HG02981 (cell line): ENCODE measurements around the gene ACP7.
"Not testable (repeated sequence)": the region's sequence is repeated elsewhere in the genome, so short reads cannot be mapped to it uniquely, and the experiment has no call there.

Experiments used
- ATAC-seq: cut with Tn5 transposase; IDR thresholded peaks from one replicate; pipeline ENCODE4 v1.9.1; 2021; ENCODE audit warnings: mild to moderate bottlenecking, moderate library complexity; ENCODE audit not compliant: unreplicated experiment

The ACP7 gene

GRCh38 chr19:39077323-39077722 is 6.8 kb upstream of the ACP7 start:
- no peak for ATAC-seq

DNA sequence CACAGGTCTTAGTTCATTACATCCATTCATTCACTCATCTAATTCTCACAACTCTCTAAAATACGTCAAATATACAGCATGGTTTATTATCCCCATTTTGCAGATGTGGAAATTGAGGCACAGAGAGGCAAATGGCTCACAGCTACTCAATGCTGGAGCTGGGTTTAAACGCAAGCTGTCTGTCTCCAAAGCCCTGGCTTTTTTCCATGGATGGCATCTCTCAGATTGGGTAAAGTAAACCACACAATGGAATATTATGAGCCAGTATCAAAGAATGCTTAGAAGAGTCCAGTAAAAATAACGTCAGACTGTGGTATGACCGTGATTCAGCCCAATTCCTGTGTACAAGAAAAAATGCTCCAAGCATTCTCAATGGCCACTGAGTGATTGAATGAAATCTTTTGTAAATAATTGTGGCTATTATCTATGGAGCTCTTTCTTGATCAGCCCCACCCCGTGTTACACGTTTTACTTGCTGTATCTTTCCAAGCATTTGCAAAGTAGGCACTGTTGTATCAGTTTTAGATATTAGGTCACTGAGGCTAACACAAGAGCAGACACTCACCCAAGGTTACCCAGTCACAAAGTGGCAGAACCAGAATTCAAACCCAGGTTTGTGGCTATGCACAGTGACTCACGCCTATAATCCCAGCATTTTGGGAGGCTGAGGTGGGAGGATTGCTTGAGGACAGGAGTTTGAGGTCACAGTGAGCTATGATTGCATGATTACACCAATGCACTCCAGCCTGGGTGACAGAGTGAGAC is 5.5 kb upstream of the ACP7 start:
- no peak for ATAC-seq

DNA sequence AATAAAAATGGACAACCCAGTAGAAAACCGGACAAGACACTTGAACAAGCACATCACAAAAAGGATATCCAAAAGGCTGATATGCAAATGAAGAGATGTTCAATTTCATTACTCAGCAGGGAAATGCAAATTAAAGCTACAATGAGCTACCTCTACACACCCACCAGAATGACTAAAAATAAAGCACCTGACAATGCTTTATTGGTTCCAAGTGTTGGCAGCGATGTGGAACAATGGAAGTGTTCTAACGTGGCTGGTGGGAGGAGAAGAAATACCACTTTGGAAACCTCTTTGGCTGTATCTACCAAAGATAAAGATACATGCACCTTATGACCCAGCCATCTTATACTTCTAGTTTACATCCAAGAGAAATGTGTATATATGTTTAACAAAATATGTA is 3.7 kb upstream of the ACP7 start:
- ATAC-seq: no peak

DNA sequence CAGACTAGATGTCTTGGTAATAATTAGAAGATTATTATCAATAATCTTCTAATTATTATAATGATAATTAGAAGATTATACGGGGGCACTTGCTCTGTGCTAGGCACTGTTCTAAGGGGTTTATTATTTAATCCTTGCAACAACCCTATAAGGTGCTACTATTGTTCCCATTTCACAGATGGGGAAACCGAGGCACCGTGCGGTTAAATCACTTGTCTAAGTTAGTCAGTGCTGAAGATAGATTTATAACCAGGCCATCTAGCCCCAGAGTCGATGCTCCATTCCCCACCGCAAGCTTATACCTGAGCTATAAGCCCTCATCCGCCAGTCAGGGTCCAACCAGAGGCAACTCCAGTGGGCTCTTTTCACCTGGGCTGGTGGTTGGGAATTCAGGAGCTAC is 2.0 kb upstream of the ACP7 start:
- no peak for ATAC-seq

GRCh38 chr19:39082745-39083598 is 1.2 kb upstream of the ACP7 start:
- ATAC-seq: no peak

GRCh38 chr19:39083599-39083982 is 577 bp upstream of the ACP7 start:
- ATAC-seq: no peak

GRCh38 chr19:39084732-39085080 is 538 bp downstream of the ACP7 start:
- ATAC-seq: no peak

DNA sequence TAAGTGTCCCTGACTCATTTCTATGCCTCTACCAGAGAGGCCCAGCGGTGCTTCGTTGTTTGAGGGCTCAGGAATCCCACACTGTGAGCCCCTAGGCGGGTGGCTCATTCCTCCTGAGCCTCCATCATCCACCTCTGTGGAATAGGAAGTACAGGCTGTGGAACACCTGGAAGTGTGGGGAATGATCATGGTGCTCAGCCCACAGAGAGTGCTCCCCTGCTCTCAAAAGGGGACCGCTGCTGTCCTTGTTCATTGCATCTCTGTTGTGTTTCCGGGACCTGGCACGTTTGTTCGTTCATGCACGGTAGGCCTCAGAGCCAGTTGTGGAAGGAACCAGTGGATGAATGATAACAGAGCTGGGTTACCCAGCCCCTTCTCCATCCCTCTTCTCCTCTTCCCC is 1.2 kb downstream of the ACP7 start:
- no peak for ATAC-seq

DNA sequence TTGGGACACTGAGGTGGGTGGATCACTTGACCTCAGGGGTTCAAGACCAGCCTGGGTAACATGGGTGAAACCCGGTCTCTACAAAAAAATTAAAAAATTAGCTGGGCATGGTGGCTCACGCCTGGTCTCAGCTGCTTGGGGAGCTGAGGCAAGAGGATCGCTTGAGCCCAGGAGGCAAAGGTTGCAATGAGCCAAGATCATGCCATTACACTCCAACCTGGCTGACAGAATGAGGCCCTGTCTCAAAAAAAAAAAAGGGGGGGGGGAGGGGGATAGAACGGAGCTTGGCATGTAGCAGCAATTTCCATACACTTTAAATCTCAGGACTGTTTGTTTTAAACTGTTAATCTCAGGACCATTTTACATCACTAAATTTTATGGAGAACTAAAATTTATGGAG is 2.2 kb downstream of the ACP7 start:
- no peak for ATAC-seq

- no peak for ATAC-seq
Observed at GRCh38 chr19:39087907-39088686, 3.9 kb downstream of the ACP7 start.

GRCh38 chr19:39090016-39090415 is 5.8 kb downstream of the ACP7 start:
- not testable (repeated sequence) for ATAC-seq

DNA sequence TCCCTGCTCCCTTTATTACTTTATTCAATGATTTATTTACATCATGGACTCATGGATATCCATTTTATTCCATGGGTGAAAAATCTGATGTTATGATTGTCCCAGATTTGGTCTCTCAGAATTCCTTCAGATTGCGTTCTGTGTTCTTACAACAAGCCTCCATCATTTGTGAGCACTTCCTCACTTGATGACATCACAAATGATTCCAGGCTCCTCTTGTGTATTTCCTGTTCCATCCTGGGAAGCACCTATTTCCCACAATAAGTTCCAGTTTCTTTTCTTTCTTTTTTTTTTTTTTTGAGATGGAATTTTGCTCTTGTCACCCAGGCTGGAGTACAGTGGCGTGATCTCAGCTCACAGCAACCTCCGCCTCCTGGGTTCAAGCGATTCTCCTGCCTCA is 6.7 kb downstream of the ACP7 start:
- no peak for ATAC-seq

DNA sequence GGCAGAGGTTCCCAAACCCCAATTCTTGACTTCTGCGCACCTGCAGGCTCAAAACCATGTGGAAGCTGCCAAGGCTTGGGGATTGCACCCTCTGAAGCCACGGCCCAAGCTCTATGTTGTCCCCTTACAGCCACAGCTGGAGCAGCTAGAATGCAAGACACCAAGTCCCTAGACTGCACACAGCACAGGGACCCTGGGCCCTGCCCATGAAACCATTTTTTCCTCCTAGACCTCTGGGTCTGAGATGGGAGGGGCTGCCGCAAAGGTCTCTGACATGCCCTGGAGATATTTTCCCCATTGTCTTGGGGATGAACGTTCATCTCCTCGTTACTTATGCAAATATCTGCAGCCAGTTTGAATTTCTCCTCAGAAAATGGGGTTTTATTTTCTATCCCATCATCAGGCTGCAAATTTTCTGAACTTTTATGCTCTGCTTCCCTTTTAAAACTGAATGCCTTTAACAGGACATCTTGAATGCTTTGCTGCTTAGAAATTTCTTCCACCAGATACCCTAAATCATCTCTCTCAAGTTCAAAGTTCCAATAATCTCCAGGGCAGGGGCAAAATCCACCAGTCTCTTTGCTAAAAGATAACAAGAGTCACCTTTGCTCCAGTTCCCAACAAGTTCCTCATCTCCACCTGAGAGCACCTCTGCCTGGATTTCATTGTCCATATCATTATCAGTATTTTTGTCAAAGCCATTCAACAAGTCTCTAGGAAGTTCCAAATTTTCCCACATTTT is 11.8 kb downstream of the ACP7 start:
- not testable (repeated sequence) for ATAC-seq

DNA sequence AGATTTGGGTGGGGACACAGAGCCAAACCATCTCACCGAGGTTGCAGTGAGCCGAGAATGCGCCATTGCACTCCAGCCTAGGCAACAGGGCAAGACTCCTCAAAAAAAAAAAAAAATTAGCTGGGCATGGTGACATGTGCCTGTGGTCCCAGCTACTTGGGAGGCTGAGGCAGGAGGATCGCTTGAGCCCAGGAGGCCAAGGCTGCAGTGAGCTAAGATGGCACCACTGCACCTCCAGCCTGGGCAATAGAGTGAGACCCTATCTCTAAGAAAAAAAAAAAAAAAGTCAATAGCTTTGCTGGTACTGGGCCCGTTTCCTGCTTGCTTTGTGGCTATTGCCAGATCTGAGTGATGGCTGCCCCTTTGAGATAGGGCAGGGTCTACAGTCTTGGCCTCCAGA is 13.1 kb downstream of the ACP7 start:
- ATAC-seq: no peak

- ATAC-seq: no peak
Observed at GRCh38 chr19:39097721-39098120, 13.6 kb downstream of the ACP7 start.

GRCh38 chr19:39098365-39099269 is 14.4 kb downstream of the ACP7 start:
- no peak for ATAC-seq

DNA sequence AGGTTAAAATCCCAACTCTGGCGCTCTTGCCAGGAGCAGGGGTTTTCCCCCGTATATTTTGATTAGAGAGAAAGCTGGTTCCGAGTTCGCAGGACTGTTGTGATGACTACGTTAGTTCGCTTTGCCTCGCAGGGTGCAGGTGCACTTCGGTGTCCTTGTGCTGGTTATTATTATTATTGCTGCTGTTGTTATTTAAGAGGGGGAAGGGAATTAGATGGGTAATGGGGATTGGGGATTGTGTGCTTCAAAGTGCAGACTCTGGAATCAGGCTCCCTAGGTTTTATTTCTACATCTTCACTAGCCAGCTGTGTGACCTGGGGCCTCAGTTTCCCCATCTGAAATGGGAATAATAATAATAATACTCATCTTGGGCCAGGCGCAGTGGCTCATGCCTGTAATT is 15.2 kb downstream of the ACP7 start:
- no peak for ATAC-seq

GRCh38 chr19:39100500-39101166 is 16.5 kb downstream of the ACP7 start:
- ATAC-seq: no peak

DNA sequence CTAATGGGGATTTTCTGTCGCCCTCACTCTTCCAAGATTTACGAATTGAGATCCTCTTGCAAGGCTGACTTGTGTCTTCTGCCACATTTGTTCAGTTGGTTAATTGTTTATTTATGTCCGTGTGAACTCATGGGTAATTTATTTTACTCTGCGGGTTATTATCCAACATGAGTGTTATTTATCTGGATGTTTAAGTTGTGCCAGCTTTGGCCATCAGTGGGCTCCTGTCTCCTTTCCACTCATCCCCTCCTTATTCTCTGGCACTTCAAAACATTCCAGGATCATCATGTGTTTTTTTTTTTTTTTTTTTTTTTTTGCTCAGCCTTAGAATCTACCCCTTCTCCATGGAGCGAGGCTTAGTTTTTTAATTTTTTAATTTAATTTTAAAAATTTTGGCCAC is 19.0 kb downstream of the ACP7 start:
- ATAC-seq: no peak
